H1 (cell line): ENCODE data around the gene GALNT17. TPM values are rescaled to one million over a fixed set of nuclear protein-coding genes. Genes with fewer than 3 reads are reported as not detected.

Experiments used
- BCL11A ChIP-seq, 2 experiments: IDR thresholded peaks; one replicate each; pipeline ENCODE4 v1.6.1; 2011; ENCODE audit warnings: low read depth in 2 of 2, low read length in 2 of 2, mild to moderate bottlenecking in 2 of 2
- BRCA1 ChIP-seq: IDR thresholded peaks from 2 replicates; pipeline ENCODE4 v1.6.1; 2012; ENCODE audit warnings: low read depth, low read length, improper control_type of control experiment
- CBX8 ChIP-seq: fragments of 300-800, 300-1000 bp; sonication (generic); IDR thresholded peaks from 2 replicates; pipeline ENCODE4 v1.7.1; 2016; ENCODE audit warnings: low read depth, low read length, borderline replicate concordance
- CHD2 ChIP-seq: IDR thresholded peaks from 2 replicates; pipeline ENCODE4 v1.6.1; 2012; ENCODE audit warnings: low read length, improper control_type of control experiment
- GABPA ChIP-seq: IDR thresholded peaks from 2 replicates; pipeline ENCODE4 v1.6.1; 2011; ENCODE audit warnings: mild to moderate bottlenecking, low read length, moderate library complexity, borderline replicate concordance; ENCODE audit not compliant: insufficient read depth
- KDM5A ChIP-seq: fragments of 200-600 bp; IDR thresholded peaks from 2 replicates; pipeline ENCODE4 v1.7.1; 2012; ENCODE audit warnings: mild to moderate bottlenecking, low read length, inconsistent platforms, mixed read lengths
- POU5F1 ChIP-seq: IDR thresholded peaks from 2 replicates; pipeline ENCODE4 v1.6.1; 2011; ENCODE audit warnings: low read depth, mild to moderate bottlenecking, low read length, moderate library complexity
- polyA plus RNA-seq, 7 experiments: library from polyadenylated mRNA; depleted of rRNA in 3 of 7; stranded (reverse) in 5 of 7; unstranded in 2 of 7; fragments of >200 nt in 5 of 7; fragments of 200-250 nt in 2 of 7; gene quantifications; 1 replicate in 5 of 7; 2 replicates in 1 of 7; 4 replicates in 1 of 7; pipeline versions ENCODE4 v1.2.1 to v1.2.3, GENCODE V29; 2011 to 2013; ENCODE audit warnings: missing spikeins in 2 of 7, mixed read lengths in 2 of 7
- total RNA-seq: library from RNA; stranded (reverse); fragmentation: NEBNext Ultra II Directional; extraction: Animal tissue kit (Norgen Biotek cat#: 25700); gene quantifications from 2 replicates; pipeline ENCODE4 v1.2.1, GENCODE V29; 2021
- TF ChIP-seq, protein P1 (sequence below): fragments of 300-600 bp; sonication (generic); IDR thresholded peaks from 2 replicates; pipeline ENCODE4 v1.7.1; 2012; ENCODE audit warnings: low read length, moderate library complexity, mild to moderate bottlenecking, inconsistent platforms; ENCODE audit not compliant: insufficient replicate concordance
- TF ChIP-seq, protein P2 (sequence below): IDR thresholded peaks from 2 replicates; pipeline ENCODE4 v1.6.1; 2011; ENCODE audit warnings: low read depth, mild to moderate bottlenecking, low read length; ENCODE audit not compliant: insufficient read depth

The GALNT17 gene
- total and polyA plus RNA-seq, 2 of the 8 experiments (the other 6 are each of a cell fraction or from before 2014, with no cell fraction given), result 37.7 to 47.0 TPM

DNA sequence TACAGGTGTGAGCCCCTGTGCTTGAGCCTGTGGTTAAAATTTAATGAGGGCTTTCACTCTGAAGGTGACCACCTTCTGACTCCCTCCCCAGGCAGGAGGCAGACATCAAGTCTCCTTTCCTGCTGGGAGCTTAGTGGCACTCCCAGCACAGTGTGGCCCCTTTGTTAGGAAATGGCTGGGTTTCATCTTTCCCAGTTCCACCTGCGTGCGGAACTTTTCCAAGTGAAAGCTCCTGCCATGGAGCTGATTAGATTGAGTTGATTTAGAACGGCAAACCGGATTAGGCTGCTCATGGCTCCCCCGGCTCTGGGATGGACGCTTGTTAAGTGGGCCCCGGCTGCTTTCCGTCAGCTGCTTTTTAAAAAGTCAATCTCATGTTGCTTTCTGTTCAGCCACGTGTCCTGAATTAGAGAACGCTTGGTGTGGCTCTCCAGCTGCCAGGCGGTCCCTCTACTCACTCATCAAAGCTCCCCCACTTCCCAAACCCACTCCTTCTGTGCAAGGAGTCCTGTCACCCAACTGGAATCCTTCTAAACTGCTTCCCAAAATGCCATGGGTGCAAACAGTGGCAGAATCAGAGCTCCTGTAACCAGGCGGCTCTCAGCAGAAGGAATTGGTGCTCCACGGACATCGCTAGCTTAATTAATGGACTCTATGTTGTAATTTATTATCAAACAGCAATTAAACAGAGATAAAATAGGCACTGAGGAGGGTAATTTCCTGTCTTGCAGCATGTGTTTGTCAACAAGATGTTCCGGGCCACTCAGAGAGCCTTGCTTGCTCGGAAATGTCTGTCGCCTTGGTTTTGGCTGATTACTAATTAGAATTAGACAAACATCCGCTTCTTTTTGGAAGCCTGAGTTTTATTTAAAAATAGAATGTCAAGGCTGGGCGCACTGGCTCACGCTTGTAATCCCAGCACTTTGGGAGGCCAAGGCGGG is 551.2 kb downstream of the GALNT17 start (continued):
- TF ChIP-seq GABPA (no peak), CBX8 (no peak), BCL11A (IDR thresholded peaks at IDR 0.05; ENCODE audit: low read depth in 2 of 2, low read length in 2 of 2) (no peak), BRCA1 (no peak), POU5F1 (no peak), CHD2 (no peak), KDM5A (no peak)
- TF ChIP-seq, protein P1, sequence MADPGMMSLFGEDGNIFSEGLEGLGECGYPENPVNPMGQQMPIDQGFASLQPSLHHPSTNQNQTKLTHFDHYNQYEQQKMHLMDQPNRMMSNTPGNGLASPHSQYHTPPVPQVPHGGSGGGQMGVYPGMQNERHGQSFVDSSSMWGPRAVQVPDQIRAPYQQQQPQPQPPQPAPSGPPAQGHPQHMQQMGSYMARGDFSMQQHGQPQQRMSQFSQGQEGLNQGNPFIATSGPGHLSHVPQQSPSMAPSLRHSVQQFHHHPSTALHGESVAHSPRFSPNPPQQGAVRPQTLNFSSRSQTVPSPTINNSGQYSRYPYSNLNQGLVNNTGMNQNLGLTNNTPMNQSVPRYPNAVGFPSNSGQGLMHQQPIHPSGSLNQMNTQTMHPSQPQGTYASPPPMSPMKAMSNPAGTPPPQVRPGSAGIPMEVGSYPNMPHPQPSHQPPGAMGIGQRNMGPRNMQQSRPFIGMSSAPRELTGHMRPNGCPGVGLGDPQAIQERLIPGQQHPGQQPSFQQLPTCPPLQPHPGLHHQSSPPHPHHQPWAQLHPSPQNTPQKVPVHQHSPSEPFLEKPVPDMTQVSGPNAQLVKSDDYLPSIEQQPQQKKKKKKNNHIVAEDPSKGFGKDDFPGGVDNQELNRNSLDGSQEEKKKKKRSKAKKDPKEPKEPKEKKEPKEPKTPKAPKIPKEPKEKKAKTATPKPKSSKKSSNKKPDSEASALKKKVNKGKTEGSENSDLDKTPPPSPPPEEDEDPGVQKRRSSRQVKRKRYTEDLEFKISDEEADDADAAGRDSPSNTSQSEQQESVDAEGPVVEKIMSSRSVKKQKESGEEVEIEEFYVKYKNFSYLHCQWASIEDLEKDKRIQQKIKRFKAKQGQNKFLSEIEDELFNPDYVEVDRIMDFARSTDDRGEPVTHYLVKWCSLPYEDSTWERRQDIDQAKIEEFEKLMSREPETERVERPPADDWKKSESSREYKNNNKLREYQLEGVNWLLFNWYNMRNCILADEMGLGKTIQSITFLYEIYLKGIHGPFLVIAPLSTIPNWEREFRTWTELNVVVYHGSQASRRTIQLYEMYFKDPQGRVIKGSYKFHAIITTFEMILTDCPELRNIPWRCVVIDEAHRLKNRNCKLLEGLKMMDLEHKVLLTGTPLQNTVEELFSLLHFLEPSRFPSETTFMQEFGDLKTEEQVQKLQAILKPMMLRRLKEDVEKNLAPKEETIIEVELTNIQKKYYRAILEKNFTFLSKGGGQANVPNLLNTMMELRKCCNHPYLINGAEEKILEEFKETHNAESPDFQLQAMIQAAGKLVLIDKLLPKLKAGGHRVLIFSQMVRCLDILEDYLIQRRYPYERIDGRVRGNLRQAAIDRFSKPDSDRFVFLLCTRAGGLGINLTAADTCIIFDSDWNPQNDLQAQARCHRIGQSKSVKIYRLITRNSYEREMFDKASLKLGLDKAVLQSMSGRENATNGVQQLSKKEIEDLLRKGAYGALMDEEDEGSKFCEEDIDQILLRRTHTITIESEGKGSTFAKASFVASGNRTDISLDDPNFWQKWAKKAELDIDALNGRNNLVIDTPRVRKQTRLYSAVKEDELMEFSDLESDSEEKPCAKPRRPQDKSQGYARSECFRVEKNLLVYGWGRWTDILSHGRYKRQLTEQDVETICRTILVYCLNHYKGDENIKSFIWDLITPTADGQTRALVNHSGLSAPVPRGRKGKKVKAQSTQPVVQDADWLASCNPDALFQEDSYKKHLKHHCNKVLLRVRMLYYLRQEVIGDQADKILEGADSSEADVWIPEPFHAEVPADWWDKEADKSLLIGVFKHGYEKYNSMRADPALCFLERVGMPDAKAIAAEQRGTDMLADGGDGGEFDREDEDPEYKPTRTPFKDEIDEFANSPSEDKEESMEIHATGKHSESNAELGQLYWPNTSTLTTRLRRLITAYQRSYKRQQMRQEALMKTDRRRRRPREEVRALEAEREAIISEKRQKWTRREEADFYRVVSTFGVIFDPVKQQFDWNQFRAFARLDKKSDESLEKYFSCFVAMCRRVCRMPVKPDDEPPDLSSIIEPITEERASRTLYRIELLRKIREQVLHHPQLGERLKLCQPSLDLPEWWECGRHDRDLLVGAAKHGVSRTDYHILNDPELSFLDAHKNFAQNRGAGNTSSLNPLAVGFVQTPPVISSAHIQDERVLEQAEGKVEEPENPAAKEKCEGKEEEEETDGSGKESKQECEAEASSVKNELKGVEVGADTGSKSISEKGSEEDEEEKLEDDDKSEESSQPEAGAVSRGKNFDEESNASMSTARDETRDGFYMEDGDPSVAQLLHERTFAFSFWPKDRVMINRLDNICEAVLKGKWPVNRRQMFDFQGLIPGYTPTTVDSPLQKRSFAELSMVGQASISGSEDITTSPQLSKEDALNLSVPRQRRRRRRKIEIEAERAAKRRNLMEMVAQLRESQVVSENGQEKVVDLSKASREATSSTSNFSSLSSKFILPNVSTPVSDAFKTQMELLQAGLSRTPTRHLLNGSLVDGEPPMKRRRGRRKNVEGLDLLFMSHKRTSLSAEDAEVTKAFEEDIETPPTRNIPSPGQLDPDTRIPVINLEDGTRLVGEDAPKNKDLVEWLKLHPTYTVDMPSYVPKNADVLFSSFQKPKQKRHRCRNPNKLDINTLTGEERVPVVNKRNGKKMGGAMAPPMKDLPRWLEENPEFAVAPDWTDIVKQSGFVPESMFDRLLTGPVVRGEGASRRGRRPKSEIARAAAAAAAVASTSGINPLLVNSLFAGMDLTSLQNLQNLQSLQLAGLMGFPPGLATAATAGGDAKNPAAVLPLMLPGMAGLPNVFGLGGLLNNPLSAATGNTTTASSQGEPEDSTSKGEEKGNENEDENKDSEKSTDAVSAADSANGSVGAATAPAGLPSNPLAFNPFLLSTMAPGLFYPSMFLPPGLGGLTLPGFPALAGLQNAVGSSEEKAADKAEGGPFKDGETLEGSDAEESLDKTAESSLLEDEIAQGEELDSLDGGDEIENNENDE, result no peak
- TF ChIP-seq, protein P2, sequence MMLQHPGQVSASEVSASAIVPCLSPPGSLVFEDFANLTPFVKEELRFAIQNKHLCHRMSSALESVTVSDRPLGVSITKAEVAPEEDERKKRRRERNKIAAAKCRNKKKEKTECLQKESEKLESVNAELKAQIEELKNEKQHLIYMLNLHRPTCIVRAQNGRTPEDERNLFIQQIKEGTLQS, result no peak
